ENCODE data around the gene MAGI1. TPM values are rescaled to one million over a fixed set of nuclear protein-coding genes. Genes with fewer than 3 reads are reported as not detected.
"Not testable (repeated sequence)": the region's sequence is repeated elsewhere in the genome, so short reads cannot be mapped to it uniquely, and the experiment has no call there.

The MAGI1 gene
- total RNA-seq, 1 donor from 2014 or later, result 69.4 TPM

GRCh38 chr3:65583188-65583587 lies 455.5 kb downstream of the MAGI1 start:
- intact Hi-C loops (cut with DNase I), result no loop called here
- DNase-seq (ENCODE audit: low spot score), result no peak

- intact Hi-C loops (cut with DNase I), result no loop called here
- no peak for DNase-seq (ENCODE audit: low spot score)
These were observed 456.6 kb downstream of the MAGI1 start for GRCh38 chr3:65582012-65582717.

- DNase-seq (ENCODE audit: low spot score), result no peak
- intact Hi-C loops (cut with DNase I), result no loop called here
These were observed 457.4 kb downstream of the MAGI1 start for GRCh38 chr3:65581313-65581712.

DNA sequence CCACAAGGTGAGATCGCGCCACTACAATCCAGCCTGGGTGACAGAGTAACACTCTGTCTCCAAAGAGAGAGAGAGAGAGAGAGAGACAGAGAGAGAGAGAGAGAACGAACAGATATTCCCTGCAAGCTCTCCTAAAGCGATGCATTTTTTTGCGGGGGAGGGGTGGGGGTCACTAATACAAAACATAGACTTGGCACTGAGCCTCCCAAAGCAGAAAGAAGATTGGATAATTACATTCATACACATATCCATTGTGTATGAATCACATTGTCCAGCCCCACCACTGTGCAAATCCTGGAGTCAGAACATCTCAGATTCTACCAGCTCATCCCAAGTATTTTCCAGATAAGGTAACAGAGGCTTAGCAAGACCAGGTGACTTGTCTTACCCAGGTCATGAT lies 459.9 kb downstream of the MAGI1 start:
- no peak for DNase-seq (ENCODE audit: low spot score)
- intact Hi-C loops (cut with DNase I), result no loop called here

DNA sequence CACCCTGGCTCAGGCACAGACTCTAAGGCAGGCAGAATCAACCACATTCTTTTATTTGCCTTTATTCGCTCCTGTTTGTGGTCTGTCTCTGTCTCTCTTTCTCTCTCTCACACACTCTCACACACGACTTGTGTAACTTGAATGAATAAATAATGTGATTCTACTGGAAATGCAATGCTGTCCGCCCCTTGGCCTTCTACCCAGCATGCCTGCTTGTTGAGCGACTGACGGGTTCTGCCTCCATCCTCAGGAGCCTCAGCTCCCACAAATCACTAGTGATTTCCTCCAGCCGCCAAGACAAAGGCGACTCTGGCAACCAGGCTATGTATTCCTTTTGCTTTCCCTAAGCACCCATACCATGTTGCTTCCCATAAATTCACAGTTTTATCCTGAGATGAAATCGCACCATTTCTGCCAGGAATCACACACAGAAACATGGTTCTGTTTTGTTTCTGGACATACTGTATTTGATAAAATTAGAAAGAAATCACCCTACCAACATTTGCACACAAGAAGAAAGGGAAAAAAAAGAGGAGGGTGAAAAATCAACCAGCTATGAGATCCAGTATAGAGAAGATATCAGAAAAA lies 460.8 kb downstream of the MAGI1 start:
- no peak for DNase-seq (ENCODE audit: low spot score)
- intact Hi-C loops (cut with DNase I), result no loop called here

DNA sequence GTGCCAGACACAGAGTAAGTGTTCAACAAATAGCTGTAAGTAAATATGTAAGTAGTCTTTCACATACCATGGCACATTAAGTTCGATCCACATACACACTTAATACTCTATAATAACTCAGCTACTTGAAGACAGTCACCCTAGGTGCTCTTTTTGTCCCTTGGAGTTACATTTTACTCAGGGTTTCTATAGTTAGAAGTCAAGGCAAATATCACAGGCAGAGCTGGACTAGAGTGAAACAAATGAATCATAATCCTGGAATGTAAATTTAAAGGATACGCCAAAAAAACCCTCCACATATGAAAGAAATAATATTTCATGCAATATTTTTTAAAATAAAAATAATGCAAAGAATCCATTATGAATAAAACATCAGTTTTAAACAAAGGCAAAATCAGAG lies 461.8 kb downstream of the MAGI1 start:
- no peak for DNase-seq (ENCODE audit: low spot score)
- intact Hi-C loops (cut with DNase I), result no loop called here

DNA sequence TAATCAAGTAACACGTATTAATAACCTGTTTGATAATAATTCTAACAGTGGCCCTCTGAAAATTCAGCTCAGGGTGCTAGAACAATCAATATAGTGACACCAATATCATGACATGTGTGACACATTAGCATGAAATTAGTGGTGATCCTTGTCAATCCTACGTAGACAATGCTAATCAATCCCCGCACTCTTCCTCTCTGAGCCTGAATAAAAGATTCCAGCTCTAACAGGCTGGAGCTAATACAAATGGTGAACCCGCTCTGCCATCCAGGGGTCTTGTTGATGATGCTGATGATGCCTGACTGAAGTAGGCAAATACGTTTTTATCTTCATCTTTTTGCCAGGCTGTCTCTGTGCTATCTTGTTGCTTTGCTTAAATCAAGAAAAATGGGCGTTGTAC lies 462.5 kb downstream of the MAGI1 start:
- intact Hi-C loops (cut with DNase I), result no loop called here

DNA sequence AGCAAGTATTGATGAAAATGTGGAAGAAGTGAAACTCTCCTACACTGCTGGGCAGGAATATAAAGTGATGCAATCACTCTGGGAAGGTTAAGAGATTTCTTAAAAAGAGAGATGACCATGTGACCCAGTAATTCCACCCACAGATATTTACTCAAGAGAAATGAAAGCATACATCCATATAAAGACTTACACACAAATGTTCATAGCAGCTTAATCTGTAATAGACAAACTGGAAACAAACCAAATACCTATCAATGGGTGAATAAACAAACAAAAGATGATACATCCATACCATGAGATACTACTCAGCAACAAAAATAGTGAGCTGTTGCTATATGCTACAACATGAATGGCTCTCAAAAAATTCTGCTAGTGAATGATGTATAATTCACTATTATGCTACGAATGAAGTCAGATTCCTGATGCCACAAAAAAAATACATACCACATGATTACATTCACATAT lies 463.3 kb downstream of the MAGI1 start:
- no peak for DNase-seq (ENCODE audit: low spot score)
- intact Hi-C loops (cut with DNase I), result no loop called here

More for the DNA sequence above, 462.5 kb downstream of the MAGI1 start:
- no peak for DNase-seq (ENCODE audit: low spot score)

DNA sequence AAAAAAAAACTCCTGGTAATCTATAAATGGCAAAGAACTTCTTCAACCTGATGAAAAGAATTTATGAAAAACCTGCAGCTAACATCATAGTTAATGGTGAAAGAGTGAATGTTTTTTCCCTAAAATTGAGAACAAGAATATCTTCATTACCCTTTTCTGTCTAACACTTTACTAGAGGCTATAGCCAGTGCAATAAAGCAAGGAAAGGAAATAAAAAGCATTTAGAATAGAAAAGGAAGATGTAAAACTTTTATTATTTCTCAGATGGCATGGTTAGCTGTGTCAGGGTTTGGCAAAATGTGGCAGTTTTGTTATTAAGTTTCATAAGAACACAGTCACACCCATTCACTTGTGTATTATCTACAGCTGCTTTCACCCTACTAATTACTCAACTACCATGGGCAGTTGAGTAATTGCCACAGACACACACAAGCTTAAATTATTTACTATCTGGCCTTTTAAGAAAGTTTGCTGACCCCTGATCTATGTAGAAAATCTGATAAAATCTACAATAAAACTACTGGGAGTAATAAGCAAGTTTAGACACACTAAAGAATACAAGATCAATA lies 465.1 kb downstream of the MAGI1 start:
- no peak for DNase-seq (ENCODE audit: low spot score)
- intact Hi-C loops (cut with DNase I), result no loop called here

DNA sequence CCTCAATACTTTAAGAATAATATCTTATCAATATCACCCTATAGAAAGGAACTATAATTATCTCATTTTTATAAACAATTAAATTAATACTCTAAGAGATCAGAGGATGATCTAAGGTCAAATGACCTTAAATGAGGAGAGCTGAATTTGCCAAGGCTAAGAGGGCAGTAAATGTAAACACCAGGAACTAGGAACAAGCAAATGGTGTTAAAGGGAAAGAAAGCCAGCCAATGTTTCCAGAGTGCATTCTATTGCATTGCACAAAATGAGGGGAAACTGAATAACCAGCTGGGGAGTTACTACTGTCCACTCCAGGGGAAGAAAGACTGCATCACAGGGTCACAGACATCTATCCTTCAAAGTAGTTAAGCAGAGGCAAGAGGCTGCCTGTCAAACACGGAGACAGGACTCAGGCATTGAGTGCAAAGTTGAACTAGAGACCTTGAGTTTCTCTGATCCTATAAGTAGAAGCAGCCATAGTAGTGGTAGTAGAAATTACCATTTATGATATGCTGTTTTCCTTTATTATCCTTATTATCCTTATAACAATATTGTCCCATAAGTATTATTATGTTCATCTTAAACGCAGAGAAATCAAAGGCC lies 466.4 kb downstream of the MAGI1 start:
- no peak for DNase-seq (ENCODE audit: low spot score)
- intact Hi-C loops (cut with DNase I), result no loop called here

- no peak for DNase-seq (ENCODE audit: low spot score)
- intact Hi-C loops (cut with DNase I), result no loop called here
These were observed 468.8 kb downstream of the MAGI1 start for GRCh38 chr3:65569845-65570405.

GRCh38 chr3:65569129-65569528 lies 469.6 kb downstream of the MAGI1 start:
- DNase-seq (ENCODE audit: low spot score), result no peak
- intact Hi-C loops (cut with DNase I), result no loop called here

DNA sequence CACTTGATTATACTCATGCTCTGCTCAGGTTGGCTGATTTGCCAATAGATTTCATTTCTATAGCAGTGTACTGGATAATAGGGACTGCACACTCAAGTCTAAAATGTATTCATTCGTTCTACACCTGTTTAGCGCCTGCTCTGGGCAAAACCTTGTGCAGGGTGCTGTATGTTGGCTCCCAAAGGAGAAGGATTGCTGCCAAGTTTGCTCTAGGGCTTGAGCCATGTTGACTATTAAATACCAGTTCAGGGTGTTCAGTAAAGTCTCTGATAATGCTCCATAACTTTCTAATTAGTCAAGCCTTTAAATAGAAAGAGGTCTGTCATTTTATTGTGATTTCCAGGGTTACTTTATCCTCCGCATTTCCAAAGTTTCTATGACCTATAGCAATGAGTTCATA lies 470.2 kb downstream of the MAGI1 start:
- no peak for DNase-seq (ENCODE audit: low spot score)
- intact Hi-C loops (cut with DNase I), result no loop called here

DNA sequence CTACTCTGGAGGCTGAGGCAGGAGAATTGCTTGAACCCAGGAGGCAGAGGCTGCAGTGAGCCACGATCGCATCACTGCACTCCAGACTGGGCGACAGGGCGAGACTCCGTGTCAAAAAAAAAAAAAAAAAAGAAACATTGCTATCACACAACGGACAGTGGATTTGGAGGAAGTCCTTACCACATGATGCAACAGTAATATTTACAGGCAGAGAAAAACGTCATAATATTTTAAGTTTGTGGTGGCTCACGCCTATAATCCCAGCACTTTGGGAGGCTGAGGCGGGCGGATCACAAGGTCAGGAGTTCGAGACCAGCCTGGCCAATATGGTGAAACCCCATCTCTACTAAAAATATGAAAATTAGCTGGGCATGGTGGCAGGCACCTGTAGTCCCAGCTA lies 473.0 kb downstream of the MAGI1 start:
- intact Hi-C loops (cut with DNase I); DNase-seq (ENCODE audit: low spot score): not testable (repeated sequence)

DNA sequence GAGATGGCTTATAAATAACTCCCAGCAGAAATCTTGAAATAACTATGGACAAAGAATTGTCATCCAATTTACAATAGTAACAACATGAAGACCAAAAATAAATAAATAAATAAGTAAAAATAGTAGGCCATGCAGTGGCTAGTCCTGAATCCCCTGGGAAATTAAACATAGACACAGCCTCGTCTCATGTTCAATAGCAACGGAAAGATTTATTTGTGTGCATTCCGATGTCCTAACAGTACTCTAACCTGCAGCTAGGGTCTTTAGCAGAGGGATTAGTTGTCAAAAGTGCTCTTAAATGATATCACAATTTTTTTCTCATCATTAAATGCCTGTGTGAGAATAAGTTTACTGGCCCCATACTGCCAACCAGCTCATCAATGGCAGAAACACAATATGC lies 474.2 kb downstream of the MAGI1 start:
- no peak for DNase-seq (ENCODE audit: low spot score)
- intact Hi-C loops (cut with DNase I), result no loop called here

GRCh38 chr3:65563861-65564260 lies 474.9 kb downstream of the MAGI1 start:
- intact Hi-C loops (cut with DNase I), result no loop called here

GRCh38 chr3:65562447-65562846 lies 476.3 kb downstream of the MAGI1 start:
- intact Hi-C loops (cut with DNase I), result no loop called here
- DNase-seq (ENCODE audit: low spot score), result no peak

More at GRCh38 chr3:65563861-65564260, 474.9 kb downstream of the MAGI1 start:
- no peak for DNase-seq (ENCODE audit: low spot score)

GRCh38 chr3:65561617-65562016 lies 477.1 kb downstream of the MAGI1 start:
- no peak for DNase-seq (ENCODE audit: low spot score)
- intact Hi-C loops (cut with DNase I), result no loop called here

- intact Hi-C loops (cut with DNase I), result no loop called here
- DNase-seq (ENCODE audit: low spot score), result no peak
These were observed 477.8 kb downstream of the MAGI1 start for GRCh38 chr3:65560901-65561300.

DNA sequence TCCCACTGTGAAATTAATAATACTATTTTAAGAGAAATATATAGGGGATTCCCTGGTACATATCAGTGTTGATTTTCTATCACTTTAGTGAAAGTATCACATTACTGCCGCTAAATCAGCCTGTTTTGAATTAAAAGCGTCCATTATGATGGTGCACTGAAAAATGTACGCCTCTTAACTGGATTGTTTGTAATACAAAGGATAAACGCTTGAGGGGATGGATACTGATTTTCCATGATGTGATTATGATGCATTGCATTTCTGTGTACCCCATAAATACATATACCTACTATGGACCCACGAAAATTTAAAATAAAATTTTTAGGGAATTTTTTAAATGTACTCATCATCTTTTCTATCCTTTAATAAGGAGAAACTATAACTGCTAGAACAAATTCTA lies 478.6 kb downstream of the MAGI1 start:
- DNase-seq (ENCODE audit: low spot score), result no peak
- intact Hi-C loops (cut with DNase I), result no loop called here
